Vagina (tissue), 2 donors: ENCODE measurements around the gene YWHAG.

Source experiments
- CTCF ChIP-seq, 3 experiments: fragments of 450-650 bp in 2 of 3; fragments of 200-600 bp in 1 of 3; sonication (generic) in 1 of 3; IDR thresholded peaks; one replicate each; pipeline ENCODE4 v1.5.1; 2017 to 2019; ENCODE audit warnings: antibody characterized with exemption in 3 of 3, mild to moderate bottlenecking in 2 of 3, moderate library complexity in 2 of 3
- POLR2A ChIP-seq, 2 donors: fragments of 450-650 bp; IDR thresholded peaks; one replicate each; pipeline ENCODE4 v1.6.1; 2017; ENCODE audit warnings: antibody characterized with exemption in 2 of 2, mild to moderate bottlenecking in 2 of 2, moderate library complexity in 2 of 2
- POLR2AphosphoS5 ChIP-seq, 2 donors: sonication (generic); formaldehyde crosslinking; IDR thresholded peaks; one replicate each; pipeline ENCODE4 v1.9.0; 2017; ENCODE audit warnings: antibody characterized with exemption in 2 of 2, mild to moderate bottlenecking in 2 of 2, low read depth in 1 of 2; ENCODE audit not compliant: insufficient read depth in 1 of 2

- TF ChIP-seq CTCF (IDR thresholded peaks at IDR 0.05) (no peak), POLR2A (IDR thresholded peaks at IDR 0.05) (no peak), POLR2AphosphoS5 (IDR thresholded peaks at IDR 0.05; ENCODE audit: insufficient read depth in 1 of 2, low read depth in 1 of 2) (no peak)
Observed at GRCh38 chr7:76332078-76332477, 26.7 kb downstream of the YWHAG start.
